GM18858 (cell line): ENCODE measurements around the gene ASXL3.

Source experiments
- ATAC-seq: cut with Tn5 transposase; IDR thresholded peaks from one replicate; pipeline ENCODE4 v1.9.1; 2021; ENCODE audit not compliant: unreplicated experiment

Gene ASXL3

DNA sequence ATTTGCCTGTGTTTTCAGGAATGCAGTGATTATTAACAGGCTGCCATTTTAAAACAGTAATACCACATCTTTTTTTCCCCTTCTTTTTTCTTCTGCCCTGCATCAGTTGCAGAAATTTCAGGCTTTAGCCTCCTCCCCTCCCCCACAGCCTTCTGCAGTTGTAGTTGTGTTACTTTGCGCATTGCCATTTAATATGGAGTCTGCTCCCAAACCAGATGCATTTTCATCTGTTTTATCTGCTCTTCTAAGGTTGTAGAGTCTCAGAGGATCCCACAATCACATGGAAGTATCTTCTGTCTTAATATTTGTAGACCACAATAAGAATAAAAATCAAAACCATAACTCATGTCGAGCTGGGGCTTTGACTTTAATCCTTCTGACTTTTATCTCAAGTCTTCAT, 3.8 kb downstream of the ASXL3 start:
- ATAC-seq = no peak

DNA sequence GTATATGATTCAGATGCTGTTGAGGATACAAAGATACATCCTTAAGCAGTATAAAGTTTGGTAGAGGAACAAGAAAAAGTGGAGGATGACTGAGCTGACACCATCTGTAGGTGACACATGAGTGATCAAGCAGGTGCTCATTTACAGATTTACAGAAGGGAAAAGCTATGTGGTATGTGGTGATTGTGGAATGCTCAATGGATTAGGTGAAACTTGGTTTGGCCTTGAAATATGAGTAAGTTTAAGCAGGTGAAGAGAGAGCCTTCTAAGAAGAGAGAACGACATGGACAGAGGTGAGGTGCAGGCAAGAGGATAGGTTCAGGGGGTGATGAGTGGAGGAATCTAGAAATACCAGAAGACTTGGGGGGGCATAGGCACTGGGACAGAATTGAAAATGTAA, 5.9 kb downstream of the ASXL3 start:
- no peak for ATAC-seq

DNA sequence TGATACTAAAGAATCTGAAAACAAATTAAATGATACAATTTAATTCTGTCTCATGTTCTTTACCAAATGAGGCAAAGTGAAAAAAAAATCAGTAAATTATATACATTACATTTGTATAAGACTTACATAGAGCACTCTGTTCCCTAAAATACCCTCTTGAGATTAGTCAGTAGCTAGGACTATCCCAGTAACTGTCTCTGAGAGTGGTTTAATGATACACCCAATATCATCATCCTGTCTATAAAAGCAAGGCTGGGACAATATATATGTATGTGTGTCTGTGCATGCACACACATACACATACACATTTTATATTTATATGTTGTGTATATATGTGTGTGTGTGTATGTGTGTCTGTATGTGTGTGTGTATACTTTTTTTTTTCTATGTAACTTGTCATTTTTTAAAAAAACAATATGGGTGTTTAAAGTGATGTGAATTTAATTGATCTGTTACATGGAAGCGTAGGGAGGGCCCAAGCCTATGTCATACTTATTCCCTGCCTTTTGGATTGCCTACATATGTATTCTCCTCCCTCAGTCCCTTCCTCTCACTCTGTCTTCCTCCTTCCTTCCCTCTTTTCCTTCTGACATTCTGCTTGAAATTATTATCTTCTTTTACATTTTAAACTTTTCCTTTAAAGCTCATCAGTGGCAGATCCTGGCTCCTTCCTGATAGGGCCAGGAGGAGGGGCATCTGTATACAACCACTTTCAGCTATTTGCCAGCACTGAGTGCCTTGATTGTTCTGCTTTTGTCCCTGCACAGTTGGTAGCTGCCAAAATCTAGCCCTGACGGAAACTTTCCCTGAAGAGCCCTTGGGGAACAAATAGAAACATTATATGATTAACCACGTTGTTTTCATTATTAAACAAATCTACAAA, 6.8 kb downstream of the ASXL3 start:
- no peak for ATAC-seq

DNA sequence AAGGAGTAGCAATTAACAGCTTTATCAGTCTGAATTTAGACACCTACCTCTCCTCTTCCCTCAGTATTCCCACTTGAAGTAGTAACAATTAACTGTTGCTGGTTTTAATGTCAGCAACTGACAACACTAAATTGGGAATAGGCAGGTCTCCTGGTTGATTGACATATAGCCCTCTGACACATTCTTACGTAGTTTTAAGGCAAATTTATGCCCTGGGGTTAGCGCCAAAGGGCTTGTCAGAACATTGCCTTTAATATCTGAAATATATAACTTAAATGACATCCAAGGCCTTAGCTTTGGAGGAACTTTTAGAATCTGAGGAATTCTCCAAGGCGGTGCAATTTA, 7.4 kb downstream of the ASXL3 start:
- no peak for ATAC-seq

DNA sequence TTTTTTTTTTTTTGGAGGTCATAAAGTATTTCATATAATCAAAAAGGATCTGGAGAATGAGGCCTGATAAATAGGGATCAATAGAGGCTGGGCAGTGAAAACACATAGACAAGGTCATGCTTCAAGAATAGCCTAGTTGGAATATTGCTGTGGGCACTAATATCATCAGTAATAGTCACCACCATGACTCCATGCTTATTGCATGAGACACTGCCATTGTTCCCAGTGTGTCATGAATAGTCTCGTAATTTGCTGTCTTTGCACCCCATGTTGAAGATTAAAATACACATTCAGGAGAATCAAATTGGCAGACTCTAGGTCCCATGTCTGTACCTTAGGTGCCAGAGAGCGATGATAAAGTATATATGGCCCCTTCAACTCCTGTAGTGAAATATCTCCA, 10.3 kb downstream of the ASXL3 start:
- ATAC-seq = no peak

DNA sequence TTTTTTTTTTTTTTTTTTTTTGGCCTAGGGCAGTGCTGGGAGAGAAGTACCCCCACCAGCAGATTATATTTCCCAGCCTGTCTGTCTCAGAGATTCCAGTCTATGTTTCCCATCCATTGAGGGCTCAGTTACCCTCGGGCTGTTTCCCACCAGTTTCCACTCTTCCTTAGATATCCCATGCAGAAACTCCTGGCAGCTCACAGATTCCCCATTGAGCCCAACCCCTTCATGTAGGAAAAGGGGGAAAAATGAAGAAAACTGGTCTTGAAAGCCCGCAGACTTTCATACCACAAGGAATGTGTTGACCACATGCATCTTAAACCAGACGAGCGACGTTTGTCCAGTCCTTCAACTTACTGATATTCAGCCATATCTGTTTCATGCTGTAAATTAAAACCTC, 15.2 kb downstream of the ASXL3 start:
- no peak for ATAC-seq

DNA sequence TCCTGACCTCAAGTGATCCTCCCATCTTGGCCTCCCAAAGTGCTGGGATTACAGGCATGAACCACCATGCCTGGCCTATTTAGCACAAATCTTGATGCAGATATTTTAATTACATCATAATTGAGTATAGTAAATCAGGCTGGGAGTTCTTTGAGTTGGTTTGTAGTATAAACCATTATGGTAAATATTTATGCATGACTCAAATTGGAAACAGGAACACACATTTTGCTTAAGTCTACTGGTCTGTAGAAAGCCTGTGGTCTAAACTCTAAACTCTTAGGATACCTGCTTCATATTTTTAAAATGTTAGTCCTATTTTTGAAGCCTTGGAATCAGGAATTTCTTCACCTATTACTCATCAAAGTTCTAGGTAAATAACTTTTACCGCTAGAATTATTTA, 16.8 kb downstream of the ASXL3 start:
- no peak for ATAC-seq

DNA sequence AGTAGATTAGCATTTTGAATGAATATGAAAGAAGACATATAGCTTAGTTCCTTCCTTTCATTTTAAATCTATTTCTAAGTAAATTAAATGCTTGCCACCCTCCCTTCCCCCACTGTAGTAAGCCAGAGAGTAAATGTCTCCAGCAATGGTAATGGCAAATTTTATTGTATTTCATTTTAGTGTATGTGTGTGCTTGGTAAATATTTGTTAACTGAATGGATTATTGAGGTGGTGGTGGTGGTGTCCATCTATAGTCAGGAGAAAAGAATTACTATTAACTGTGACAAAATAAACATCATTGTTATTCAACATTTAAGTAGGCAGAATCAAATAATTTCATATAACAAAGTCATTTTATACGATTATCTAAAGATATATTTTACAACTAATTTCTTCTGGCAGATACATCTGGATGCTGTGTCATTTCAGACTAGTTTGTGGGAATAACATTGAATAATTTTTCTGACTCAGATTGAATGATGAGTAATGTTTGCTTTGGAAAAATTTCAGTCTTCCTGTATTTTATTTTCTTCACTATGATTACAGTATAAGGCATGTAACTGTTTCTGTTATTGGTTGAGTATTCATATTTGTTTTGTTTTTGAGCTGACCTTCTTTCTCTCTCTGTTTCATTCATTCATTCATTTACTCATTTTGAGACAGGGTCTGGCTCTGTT, 18.3 kb downstream of the ASXL3 start:
- ATAC-seq = no peak

DNA sequence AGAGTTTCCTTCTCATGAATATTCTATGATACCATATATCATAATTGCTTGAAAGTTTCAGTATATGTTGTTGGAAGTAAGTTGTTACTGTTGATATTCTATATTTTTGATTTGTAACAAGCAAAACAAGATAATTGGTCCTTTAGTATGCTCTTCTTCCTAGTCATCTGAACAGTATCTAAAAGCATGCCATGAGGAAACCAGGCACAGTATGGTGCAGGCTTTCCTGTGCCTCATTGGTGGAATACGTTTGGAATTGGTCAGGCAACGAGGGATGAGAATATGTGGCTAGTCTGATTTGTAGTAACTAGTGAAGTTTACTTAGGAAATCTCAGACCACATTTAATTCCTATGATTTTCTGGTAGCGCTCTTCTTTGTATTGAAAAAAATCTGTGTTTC, 22.8 kb downstream of the ASXL3 start:
- no peak for ATAC-seq

DNA sequence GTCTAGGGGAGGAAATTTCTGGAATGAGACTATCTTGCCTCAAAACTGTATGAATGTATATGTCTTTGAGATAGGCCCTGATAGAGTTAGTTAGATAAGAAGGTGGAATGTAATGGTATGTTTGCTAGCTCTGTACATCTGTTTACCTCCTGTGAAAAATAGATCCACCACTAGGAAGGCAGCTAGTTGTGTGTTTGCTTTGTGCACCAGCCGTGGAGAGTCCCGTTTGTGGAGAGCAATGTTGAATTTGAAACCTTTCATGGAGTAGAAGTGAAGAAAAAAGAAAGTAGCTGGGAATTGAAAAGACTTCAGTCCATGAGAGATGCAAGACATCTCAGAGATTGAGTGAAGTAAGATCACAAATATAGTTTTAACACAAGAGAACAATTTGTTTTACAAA, 25.4 kb downstream of the ASXL3 start:
- no peak for ATAC-seq

DNA sequence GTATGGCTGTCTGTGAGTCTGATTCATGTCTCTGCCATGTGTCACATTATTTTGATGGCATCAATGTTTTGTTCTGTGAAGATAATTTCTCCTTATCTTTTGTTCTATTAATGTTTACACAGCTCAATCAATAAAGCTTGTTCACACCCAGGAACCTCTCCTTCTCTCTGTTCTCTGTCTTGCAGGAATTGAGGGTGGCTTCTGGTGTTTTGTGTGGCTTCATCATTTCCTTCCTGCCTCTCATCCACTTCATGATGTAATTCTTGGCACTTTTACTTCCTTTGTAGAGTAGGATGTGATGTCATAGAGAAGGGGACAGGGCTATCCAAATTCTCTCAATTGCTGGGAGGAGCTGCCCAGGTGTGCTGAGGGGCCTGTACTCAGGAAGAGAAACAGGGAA, 27.2 kb downstream of the ASXL3 start:
- ATAC-seq = no peak

DNA sequence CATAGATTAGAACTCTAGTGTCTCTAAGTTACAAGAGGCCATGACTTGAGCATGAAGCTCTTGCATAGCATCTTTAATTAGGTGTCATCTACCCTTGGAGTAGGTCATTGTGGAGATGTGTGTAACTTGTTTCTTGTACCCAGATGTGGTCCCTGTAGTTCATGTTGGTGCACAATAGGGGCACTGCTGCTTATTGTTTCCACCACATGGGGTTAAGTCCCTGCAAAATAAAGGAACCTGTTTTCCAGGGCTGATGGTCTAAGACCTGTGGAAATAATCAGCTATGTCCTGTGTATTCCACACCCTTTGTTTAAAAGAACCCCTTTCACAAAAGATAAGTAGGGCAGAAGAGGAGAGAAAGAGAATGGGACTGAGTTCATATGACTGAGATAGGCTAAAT, 28.6 kb downstream of the ASXL3 start:
- ATAC-seq = no peak

DNA sequence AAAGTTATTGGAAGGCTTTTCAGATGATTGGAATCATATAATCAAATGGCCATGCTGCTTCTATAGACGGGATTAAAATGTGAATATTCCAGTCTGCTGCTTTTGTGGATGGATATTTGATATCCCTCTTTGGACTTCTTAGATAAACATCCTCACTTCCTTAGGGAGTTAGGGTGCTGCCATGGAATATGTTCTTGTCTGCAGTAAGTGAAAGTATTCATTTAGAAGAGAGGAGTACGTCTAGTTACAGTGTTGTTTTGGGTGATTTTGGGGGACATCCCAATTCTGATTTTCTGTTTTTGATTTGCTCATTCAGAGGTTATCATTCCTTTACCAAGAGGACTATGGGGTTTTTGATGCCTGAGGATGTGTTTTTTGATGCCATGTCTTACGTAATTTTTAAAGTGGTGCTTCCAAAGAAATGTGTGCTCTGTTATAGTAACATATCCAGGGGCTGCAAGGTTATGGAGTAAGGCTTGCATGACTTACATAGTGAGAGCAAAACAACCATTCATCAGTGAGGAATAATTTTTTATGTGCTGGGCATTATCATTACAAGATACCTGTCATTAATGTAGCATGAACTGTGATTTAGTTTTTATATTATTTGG, 33.6 kb downstream of the ASXL3 start:
- ATAC-seq = no peak

DNA sequence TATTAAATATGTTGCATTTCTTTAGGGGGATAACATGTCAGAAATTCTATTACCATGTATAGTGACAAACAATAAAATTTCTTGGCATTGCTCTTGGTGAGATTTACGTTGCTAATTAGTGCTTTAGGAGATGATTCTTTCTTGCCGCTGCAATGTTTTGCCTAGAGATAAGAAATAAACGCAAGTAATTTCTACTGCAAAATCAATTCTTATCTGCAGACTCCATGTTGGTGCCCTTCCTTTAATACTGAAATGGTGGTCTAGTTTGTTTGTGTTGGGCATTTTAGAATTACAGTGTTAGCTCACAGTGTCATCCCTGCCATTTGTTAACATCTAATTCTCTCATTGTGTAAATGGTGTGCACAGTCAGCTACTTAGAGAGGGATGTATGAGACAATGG, 34.6 kb downstream of the ASXL3 start:
- no peak for ATAC-seq

DNA sequence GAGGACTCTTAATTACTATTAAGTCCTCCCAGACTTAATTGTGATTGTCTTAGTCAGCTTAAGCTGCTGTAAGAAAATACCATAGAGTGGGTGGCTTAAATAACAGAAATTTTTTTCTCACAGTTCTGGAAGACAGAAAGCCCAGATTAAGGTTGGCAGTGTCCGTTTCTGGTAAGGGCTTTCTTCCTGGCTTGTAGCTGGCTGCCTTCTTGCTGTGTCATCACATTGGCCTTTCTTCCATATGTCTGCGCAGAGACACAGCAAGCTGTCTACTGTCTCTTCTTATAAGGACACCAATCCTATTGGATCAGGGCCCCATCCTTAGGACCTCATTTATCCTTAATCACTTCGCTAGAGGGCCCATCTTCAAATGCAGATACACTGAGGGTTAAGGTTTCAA, 38.5 kb downstream of the ASXL3 start:
- ATAC-seq = no peak

DNA sequence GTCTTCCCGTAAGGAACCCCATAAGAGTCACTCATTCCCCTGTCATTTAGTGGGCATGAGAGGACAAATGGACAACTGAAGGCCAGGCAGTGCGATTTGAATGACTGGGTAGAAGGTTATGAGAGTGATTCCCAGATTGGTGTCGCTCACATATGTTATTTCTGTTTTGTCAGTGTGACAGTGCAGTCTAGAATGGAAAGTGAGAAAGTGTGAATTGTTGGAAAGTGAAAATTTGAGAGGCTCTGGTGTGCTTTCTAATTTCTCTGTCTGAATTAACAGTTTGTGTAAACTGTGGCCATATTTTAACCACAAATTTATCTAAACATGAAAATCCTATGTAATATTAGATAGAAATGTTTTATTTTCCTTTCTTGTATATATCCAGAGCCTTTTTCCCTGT, 49.1 kb downstream of the ASXL3 start:
- ATAC-seq = no peak

DNA sequence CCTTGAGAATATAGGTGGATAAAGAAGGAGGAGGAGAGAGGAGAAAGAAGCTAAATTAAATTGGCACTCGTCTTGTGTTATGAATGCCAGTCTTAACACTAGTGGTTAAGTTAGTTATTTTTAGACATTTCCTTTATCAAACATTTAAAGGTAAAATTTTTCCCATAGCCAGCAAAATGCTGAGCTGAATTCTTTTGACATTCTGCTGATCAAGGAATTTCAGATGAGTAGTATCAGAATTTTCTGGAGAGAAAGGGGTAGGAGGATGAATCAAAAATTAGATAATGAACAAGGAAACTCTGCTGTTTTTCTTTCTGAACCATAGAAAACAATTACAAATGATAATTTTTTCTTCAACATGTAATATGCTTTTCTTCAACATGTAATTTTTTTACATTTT, 52.5 kb downstream of the ASXL3 start:
- ATAC-seq = no peak

DNA sequence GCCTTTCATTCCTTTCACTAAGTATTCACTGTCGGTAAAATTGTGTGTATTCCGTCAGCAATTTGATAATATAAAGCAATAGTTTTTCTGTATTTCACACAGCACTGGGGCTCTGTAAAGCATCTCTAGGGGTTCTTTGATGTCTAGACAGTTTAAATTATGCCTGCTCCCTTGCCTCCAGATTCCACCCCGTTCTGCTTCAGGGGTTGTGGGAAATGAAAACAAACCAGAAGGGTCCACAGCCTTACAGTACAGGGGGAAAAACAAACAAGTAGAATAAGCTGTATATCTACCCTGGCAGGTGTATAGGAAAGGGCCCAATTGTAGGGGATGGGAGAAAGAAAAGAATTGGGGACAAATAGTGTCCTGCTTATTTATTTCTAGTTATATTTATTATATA, 63.1 kb downstream of the ASXL3 start:
- no peak for ATAC-seq

DNA sequence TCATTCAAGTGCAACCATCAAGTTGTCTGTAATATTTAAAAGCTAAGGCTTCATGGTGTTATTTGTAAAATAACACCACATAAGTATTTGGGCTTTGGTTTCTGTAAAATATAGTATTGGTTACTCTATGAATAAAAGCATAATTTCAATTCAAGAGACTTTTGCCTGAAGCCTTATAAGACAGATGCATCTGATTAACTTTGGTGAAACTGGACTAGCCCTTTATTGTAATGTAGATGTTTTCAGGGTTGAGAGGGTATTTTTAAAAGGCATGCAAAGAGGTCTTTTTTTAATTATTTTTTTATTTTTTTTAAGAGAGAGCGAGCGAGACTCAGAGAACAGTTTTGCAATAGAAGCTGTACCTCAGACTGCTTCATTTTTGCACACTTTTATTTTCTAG, 66.5 kb downstream of the ASXL3 start:
- ATAC-seq = no peak

DNA sequence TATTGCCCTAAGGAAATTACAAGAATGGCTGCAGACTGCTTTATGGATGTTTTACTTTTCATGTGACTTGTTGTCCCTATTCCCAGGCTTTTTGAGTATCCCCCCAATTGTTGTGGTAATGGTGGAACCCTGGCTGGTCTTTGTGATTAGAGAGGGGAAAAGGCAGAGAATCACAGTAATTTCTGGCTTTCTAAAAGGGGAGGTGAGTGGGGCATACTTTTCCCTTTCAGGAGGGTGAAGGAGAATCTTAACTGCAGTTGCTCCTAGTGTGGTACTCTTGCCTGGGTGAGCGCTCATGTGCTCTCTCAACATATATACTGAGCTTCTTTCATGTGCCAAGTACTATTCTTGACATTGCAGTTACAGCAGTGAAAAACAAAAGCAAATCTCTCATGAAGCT, 69.3 kb downstream of the ASXL3 start:
- no peak for ATAC-seq

DNA sequence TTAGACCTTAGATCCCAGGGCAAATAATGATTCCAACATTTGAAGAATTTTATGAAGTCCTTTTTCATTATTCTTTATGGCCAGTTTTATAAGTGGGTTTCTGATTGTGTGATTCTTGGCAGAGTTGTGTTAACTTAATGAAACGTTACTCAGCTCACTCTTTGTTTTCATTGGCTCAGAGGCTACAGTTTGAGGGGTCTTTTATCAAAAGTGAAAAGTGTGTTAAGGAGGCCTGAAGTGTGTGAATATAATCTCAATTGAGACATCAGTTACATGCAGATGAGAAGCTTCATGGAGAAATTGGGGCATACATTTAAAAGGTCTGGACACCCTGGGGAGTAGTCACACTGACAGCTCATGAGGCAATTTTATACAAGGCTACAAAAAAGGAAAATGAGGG, 74.6 kb downstream of the ASXL3 start:
- ATAC-seq = no peak

DNA sequence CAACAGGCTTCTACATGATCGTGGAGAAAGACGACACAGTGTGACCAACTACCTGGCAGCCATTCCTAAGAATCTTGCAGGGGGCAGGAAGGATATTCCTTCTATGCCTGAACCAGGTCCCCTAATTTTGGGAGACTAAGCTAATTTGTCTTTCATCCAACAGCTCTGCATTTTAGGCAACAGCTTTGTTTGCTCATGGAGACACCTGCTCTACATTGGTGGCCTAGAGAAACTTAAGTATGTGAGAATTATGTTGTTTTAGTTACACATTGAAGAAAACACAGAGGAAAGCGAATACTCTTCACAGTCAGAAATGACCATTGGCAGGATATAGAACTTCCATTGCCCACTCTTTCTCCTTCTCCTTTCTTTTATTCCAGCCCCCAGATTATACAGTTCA, 75.2 kb downstream of the ASXL3 start:
- no peak for ATAC-seq
